ENCODE measurements around the gene SLAIN2.

GRCh38 chr4:48334900-48335384, 6.4 kb upstream of the SLAIN2 start:
- no peak for TF ChIP-seq POLR2A (IDR thresholded peaks at IDR 0.05; ENCODE audit: low read depth, low read length)
- no peak for TF ChIP-seq POLR2AphosphoS5 (IDR thresholded peaks at IDR 0.05; ENCODE audit: low read depth, low read length)
- TF ChIP-seq TAF1 (IDR thresholded peaks at IDR 0.05; ENCODE audit: borderline replicate concordance, low read depth, low read length), result no peak

Data from GM12892 (cell line).